PC-9 (cell line): Measurements from ENCODE around the gene GPS2. TPM values are rescaled to one million over a fixed set of nuclear protein-coding genes. Genes with fewer than 3 reads are reported as not detected.

Experiments used
- BruUV-seq: library from RNA; stranded (reverse); fragments of 400-500 nt; replicated peaks from 2 replicates; lab custom pipeline; 2021; lab: Mats Ljungman, UMichigan
- CTCF ChIA-PET: fragments of 300-600 bp; sonication (Branson Sonifier 250); formaldehyde crosslinking; loops from one replicate; lab custom pipeline; 2022; ENCODE audit warnings: antibody characterized with exemption; lab: Charles Lee
- POLR2A ChIA-PET: fragments of 300-600 bp; sonication (Branson Sonifier 250); formaldehyde crosslinking; loops from one replicate; lab custom pipeline; 2022; ENCODE audit warnings: antibody characterized with exemption; ENCODE audit not compliant: unreplicated experiment; lab: Charles Lee
- DNase-seq, 2 experiments: peaks; one replicate each; pipeline versions ENCODE4 v3.0.0 to v3.0.0-alpha.2; 2015 to 2022; ENCODE audit warnings: mixed read lengths in 1 of 2
- H2AFZ ChIP-seq: fragments of 200-600 bp; sonication (generic); 2 replicates; pipeline ENCODE4 v1.8.1; 2017; ENCODE audit warnings: antibody characterized with exemption
- H3F3A ChIP-seq: fragments of 200-600 bp; sonication (generic); 2 replicates; pipeline ENCODE4 v1.8.1; 2017; ENCODE audit warnings: antibody characterized with exemption, mild to moderate bottlenecking, low read depth; ENCODE audit not compliant: insufficient read depth
- H3K27ac ChIP-seq: fragments of 200-600 bp; sonication (generic); 2 replicates; pipeline ENCODE4 v1.6.1; 2016; ENCODE audit warnings: mixed run types
- H3K27me3 ChIP-seq: fragments of 200-600 bp; sonication (generic); 2 replicates; pipeline ENCODE4 v1.6.1; 2016; ENCODE audit warnings: low read depth, mixed run types; ENCODE audit not compliant: insufficient read depth
- H3K36me3 ChIP-seq: fragments of 200-600 bp; sonication (generic); 2 replicates; pipeline ENCODE4 v1.6.1; 2016; ENCODE audit warnings: low read depth, mixed run types
- H3K4me1 ChIP-seq: fragments of 200-600 bp; sonication (generic); replicated peaks from 2 replicates; pipeline ENCODE4 v1.6.1; 2016; ENCODE audit warnings: mixed run types; ENCODE audit not compliant: insufficient read depth
- H3K4me2 ChIP-seq: fragments of 200-600 bp; sonication (generic); 2 replicates; pipeline ENCODE4 v1.6.1; 2017; ENCODE audit warnings: mixed run types
- H3K4me3 ChIP-seq: fragments of 200-600 bp; sonication (generic); 2 replicates; pipeline ENCODE4 v1.6.1; 2016; ENCODE audit warnings: mixed run types
- H3K79me2 ChIP-seq: fragments of 200-600 bp; sonication (generic); 2 replicates; pipeline ENCODE4 v1.6.1; 2017; ENCODE audit warnings: low read depth, mixed run types
- H3K9me2 ChIP-seq: fragments of 200-600 bp; sonication (generic); 2 replicates; pipeline ENCODE4 v1.8.1; 2017; ENCODE audit warnings: mild to moderate bottlenecking; ENCODE audit not compliant: insufficient read depth
- H3K9me3 ChIP-seq: fragments of 200-600 bp; sonication (generic); 2 replicates; pipeline ENCODE4 v1.8.1; 2016; ENCODE audit warnings: low read depth; ENCODE audit not compliant: insufficient read depth
- H4K20me1 ChIP-seq: fragments of 200-600 bp; sonication (generic); 2 replicates; pipeline ENCODE4 v1.8.1; 2017; ENCODE audit not compliant: insufficient read depth
- EZH2 ChIP-seq: fragments of 200-600 bp; sonication (generic); IDR thresholded peaks from 2 replicates; pipeline ENCODE4 v1.8.0; 2017; ENCODE audit warnings: antibody characterized with exemption, low read depth
- intact Hi-C: fragments of 100-400 bp; cut with micrococcal nuclease; formaldehyde crosslinking; loops from one replicate; pipeline ENCODE4 v1.10.0; 2022; ENCODE audit not compliant: unreplicated experiment
- total RNA-seq: library from RNA; stranded (reverse); gene quantifications from 2 replicates; pipeline ENCODE4 v1.2.3, GENCODE V29; 2021
- TF ChIP-seq, protein P1 (sequence below): fragments of 200-600 bp; sonication (generic); conservative IDR thresholded peaks from 2 replicates; pipeline ENCODE4 v1.6.1; 2017; ENCODE audit warnings: mixed run types, antibody characterized with exemption, mild to moderate bottlenecking, moderate library complexity

GPS2 gene
- total RNA-seq, 1 experiment from 2014 or later = 61.3 TPM

DNA sequence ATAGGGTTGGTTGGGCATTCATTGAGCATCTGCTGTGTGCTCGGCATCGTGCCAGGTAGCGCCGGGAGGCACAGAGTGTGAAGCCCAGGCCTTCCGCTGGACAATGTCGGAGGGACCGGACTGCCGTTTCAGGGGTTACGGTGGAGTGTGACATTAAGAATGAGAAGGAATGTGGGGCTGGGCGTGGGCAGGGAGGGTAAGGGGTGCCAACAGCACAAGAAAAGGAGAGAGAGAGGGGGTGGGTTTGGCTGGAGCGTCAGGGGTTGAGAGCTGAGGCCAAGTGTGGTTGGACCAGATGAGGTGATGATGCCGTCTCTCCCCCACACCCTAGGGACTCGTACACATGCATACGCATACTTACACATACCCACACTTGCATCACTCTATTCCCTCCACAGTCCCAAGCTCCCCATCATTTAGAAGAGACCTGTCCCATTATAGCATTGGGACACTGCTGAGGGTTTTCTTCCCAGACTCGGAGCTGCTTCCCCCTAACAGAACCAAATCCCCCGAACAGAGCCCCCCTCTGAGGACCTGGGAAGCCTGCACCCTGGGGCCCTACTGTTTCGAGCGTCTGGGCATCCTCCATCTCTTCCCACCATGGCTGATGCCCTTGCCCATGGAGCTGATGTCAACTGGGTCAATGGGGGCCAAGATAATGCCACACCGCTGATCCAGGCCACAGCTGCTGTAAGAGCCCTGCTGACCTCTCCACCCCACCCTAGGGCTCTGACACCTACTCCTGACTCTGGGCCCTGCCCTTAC is 33.5 kb upstream of the GPS2 start:
- no peaks in the 10 kb centered on the region for H3K36me3 ChIP-seq
- peaks cover 7% of the 10 kb centered on the region; the same call in 1 of the 2 replicates for H4K20me1 ChIP-seq
- TF ChIP-seq, protein P1, sequence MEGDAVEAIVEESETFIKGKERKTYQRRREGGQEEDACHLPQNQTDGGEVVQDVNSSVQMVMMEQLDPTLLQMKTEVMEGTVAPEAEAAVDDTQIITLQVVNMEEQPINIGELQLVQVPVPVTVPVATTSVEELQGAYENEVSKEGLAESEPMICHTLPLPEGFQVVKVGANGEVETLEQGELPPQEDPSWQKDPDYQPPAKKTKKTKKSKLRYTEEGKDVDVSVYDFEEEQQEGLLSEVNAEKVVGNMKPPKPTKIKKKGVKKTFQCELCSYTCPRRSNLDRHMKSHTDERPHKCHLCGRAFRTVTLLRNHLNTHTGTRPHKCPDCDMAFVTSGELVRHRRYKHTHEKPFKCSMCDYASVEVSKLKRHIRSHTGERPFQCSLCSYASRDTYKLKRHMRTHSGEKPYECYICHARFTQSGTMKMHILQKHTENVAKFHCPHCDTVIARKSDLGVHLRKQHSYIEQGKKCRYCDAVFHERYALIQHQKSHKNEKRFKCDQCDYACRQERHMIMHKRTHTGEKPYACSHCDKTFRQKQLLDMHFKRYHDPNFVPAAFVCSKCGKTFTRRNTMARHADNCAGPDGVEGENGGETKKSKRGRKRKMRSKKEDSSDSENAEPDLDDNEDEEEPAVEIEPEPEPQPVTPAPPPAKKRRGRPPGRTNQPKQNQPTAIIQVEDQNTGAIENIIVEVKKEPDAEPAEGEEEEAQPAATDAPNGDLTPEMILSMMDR = no peak
- no peak for TF ChIP-seq EZH2
- no peaks in the 10 kb centered on the region for H3K9me3 ChIP-seq
- H3K27me3 ChIP-seq = 0 out of 2 replicates have a peak, but pooled peaks cover 2% of the 10 kb centered on the region
- BruUV-seq = no TSS peak
- H3K9me2 ChIP-seq = no peaks in the 10 kb centered on the region
- ChIA-PET POLR2A (interaction anchor here (0.6 to 0.7 kb wide), 3 partner anchors 23 to 313 kb away, joined by 3 to 11 read pairs (median 3); partner anchors contain the start of gene SLC16A13), CTCF (no interaction called here)
- no peak for DNase-seq
- H3K27ac ChIP-seq = no peak overlapping the region
- no peak overlapping the region for H2AFZ ChIP-seq
- H3K4me1 ChIP-seq = peaks cover 19% of the 10 kb centered on the region
- H3F3A ChIP-seq = peaks cover 35% of the 10 kb centered on the region
- peaks cover 32% of the 10 kb centered on the region for H3K79me2 ChIP-seq
- H3K4me3 ChIP-seq = no peak overlapping the region
- H3K4me2 ChIP-seq = no peak overlapping the region
- intact Hi-C loops = no loop called here

DNA sequence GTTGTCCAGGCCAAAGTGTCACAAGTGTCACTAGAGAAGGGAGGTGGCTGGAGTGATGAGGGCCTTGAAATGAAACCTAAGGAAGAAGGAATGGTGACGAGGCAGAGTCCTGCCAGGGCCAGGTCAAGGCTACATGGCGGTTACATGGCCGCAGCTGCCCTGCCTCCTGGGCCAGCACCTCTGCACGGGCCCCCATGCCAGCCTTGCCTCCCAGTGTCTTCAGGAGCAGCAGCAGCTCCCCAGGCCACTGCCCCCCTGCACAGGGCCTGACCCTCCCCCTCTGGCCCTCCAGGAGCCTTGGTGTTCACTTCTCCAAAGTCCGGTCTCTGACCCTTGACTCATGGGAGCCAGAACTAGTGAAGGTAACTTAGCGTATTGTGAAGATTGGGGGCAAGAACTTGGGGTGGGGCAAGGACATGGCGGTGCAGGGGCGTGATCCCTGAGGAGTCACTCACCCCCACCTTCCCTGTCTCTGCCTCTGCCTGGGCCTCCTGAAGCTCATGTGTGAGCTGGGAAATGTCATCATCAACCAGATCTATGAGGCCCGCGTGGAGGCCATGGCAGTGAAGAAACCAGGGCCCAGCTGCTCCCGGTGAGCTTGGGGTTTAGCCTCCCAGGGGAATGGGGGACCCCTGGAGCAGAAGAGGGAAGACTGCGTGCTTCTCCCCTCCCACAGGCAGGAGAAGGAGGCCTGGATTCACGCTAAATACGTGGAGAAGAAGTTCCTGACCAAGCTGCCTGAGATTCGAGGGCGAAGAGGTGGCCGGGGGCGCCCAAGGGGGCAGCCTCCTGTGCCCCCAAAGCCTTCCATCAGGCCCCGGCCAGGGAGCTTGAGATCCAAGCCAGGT is 32.7 kb upstream of the GPS2 start:
- peaks cover 8% of the 10 kb centered on the region; the same call in 1 of the 2 replicates for H3K27me3 ChIP-seq
- no peak for TF ChIP-seq EZH2
- TF ChIP-seq, protein P1 = no peak
- peaks cover 34% of the 10 kb centered on the region for H3F3A ChIP-seq
- no peaks in the 10 kb centered on the region for H3K9me3 ChIP-seq
- H3K79me2 ChIP-seq = peaks cover 24% of the 10 kb centered on the region
- POLR2A ChIA-PET = interaction anchor here (0.6 to 0.7 kb wide), 2 partner anchors 23 to 312 kb away, joined by 3 to 11 read pairs; partner anchors contain the start of gene SLC16A13
- H4K20me1 ChIP-seq = no peaks in the 10 kb centered on the region
- no peaks in the 10 kb centered on the region for H3K36me3 ChIP-seq
- peaks cover 12% of the 10 kb centered on the region for H3K4me1 ChIP-seq
- CTCF ChIA-PET = no interaction called here
- H2AFZ ChIP-seq = no peak overlapping the region
- DNase-seq = no peak
- H3K4me2 ChIP-seq = no peak overlapping the region
- no peak overlapping the region for H3K4me3 ChIP-seq
- H3K9me2 ChIP-seq = no peaks in the 10 kb centered on the region
- BruUV-seq = no TSS peak
- intact Hi-C loops = no loop called here
- H3K27ac ChIP-seq = no peak overlapping the region
